ENCODE data around the gene PRSS50.

DNA sequence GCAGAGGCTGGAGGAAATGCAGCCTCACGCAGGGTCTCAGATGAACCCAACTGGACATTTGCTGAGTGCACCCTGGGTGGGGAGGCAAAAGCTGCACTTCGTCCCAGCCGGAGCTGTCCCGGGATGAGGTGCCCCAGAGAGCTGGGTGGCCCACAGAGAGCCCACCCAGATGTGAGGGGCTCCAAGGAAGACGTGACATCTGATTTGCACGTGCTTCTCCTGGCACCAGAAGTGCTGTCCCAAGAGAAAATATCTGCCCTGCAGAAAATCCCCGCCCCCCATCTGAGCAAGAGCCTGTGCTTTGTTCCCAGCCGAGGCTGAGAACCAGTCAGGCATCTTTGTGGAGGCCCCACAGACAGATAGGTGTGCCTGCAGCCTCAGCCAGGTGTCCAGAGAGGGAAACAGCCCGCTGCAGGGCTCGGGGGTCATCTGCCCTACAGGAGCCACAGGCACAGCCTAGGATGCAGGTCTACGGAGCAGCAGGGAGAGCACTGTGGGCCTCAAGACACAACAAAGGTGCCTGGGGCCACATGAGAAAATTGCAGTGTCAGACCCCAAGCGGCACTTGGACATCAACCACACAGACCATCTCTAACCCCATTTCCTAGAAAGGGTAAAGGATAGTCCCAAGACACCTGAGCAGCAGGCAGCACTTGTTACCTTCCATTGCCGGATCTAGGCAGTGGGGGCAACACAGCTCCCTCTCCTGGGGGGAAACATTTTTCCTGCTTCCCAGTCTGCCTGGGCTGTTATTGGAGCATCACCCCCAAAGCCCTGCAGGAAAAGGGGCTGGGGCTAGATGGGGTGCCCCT is 10.7 kb downstream of the PRSS50 start:
- no peak for TF ChIP-seq POLR2A (IDR thresholded peaks at IDR 0.05)
- no peak for TF ChIP-seq EP300 (IDR thresholded peaks at IDR 0.05)

Data from sigmoid colon (tissue), 4 donors.